NCI-H345 (cell line): ENCODE data around the gene STK32B.

Experiments
- DNase-seq: peaks from one replicate; lab custom pipeline; 2025; lab: John Stamatoyannopoulos, UW

Gene STK32B

GRCh38 chr4:5067908-5068307 lies 16.6 kb downstream of the STK32B start:
- DNase-seq: no peak

- DNase-seq: no peak
These were observed 18.6 kb downstream of the STK32B start for GRCh38 chr4:5069901-5070300.

- DNase-seq: no peak
These were observed 21.7 kb downstream of the STK32B start for GRCh38 chr4:5072948-5073347.

- DNase-seq: no peak
These were observed 26.7 kb downstream of the STK32B start for GRCh38 chr4:5078009-5078408.

GRCh38 chr4:5079581-5079980 lies 28.3 kb downstream of the STK32B start:
- DNase-seq: peak; percentile 4

GRCh38 chr4:5081441-5081999 lies 30.2 kb downstream of the STK32B start:
- no peak for DNase-seq

- no peak for DNase-seq
These were observed 31.1 kb downstream of the STK32B start for GRCh38 chr4:5082376-5082775.

GRCh38 chr4:5084911-5085475 lies 33.7 kb downstream of the STK32B start:
- no peak for DNase-seq

- DNase-seq: no peak
These were observed 35.3 kb downstream of the STK32B start for GRCh38 chr4:5086535-5086934.

- DNase-seq: no peak
These were observed 45.0 kb downstream of the STK32B start for GRCh38 chr4:5096261-5096660.

- DNase-seq: no peak
These were observed 46.9 kb downstream of the STK32B start for GRCh38 chr4:5098176-5098575.

GRCh38 chr4:5100336-5100735 lies 49.1 kb downstream of the STK32B start:
- no peak for DNase-seq

GRCh38 chr4:5100986-5101385 lies 49.7 kb downstream of the STK32B start:
- no peak for DNase-seq

GRCh38 chr4:5101571-5101970 lies 50.3 kb downstream of the STK32B start:
- DNase-seq: no peak

- no peak for DNase-seq
These were observed 59.6 kb downstream of the STK32B start for GRCh38 chr4:5110901-5111300.

GRCh38 chr4:5112333-5113095 lies 61.2 kb downstream of the STK32B start:
- no peak for DNase-seq

- no peak for DNase-seq
These were observed 63.7 kb downstream of the STK32B start for GRCh38 chr4:5114950-5115349.

GRCh38 chr4:5118091-5118786 lies 67.0 kb downstream of the STK32B start:
- DNase-seq: no peak

- no peak for DNase-seq
These were observed 67.9 kb downstream of the STK32B start for GRCh38 chr4:5118994-5119835.

- no peak for DNase-seq
These were observed 68.8 kb downstream of the STK32B start for GRCh38 chr4:5120067-5120466.

- DNase-seq: no peak
These were observed 69.2 kb downstream of the STK32B start for GRCh38 chr4:5120468-5120867.

- no peak for DNase-seq
These were observed 70.8 kb downstream of the STK32B start for GRCh38 chr4:5122114-5122513.
